Stimulated activated effector memory CD8-positive, alpha-beta T cell treated with anti-CD3 and anti-CD28 coated beads, Interleukin-12 subunit alpha, Interleukin-12 subunit beta, amount 100 ng/mL, for 72 hours (primary cell): ENCODE measurements around the gene TESK2.

Experiments used
- ATAC-seq: fragments of 150-1000 bp; cut with Tn5 transposase; 2 replicates; pipeline ENCODE4 v1.10.0; 2021
- DNase-seq, 2 donors: peaks; one replicate each; pipeline ENCODE4 v3.0.0; 2021 to 2022; ENCODE audit warnings: low spot score in 2 of 2
- H3K27ac Mint-ChIP-seq: one replicate; pipeline ENCODE4 v1.8.0; 2022; ENCODE audit warnings: mild to moderate bottlenecking, mixed read lengths
- H3K36me3 Mint-ChIP-seq: one replicate; pipeline ENCODE4 v1.8.0; 2022; ENCODE audit warnings: mild to moderate bottlenecking, mixed read lengths
- H3K4me1 Mint-ChIP-seq: one replicate; pipeline ENCODE4 v1.8.0; 2022; ENCODE audit warnings: mixed read lengths
- H3K4me3 Mint-ChIP-seq: one replicate; pipeline ENCODE4 v1.8.0; 2022; ENCODE audit warnings: mild to moderate bottlenecking, mixed read lengths
- H3K9me3 Mint-ChIP-seq: one replicate; pipeline ENCODE4 v1.8.0; 2022; ENCODE audit warnings: mixed read lengths

TESK2 gene

DNA sequence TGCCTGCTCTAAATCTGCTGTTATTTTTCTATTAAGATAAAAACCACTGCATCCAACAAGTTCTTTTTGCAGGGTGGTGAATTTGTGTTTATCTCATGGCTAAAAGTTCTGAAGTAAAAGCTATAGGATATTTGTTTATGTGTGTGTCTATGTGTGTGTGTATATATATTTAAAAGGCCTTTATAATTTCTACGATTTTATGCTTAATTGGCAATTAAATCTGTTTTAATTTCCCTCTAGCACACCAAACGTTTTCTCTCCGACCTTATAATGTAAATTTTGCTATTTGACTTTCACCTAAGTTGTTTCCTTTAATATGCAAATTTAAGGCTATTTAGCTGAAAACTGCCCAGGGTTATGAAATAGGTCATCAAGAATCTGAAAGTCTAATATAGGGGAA lies 184.1 kb downstream of the TESK2 start:
- DNase-seq (no peak), ATAC-seq (no peak)
- peaks cover 37% of the 10 kb centered on the region for H3K4me1 Mint-ChIP-seq
- H3K4me3 Mint-ChIP-seq, result peak overlapping the region; percentile 88
- H3K27ac Mint-ChIP-seq, result peak overlapping the region; percentile 83
- H3K9me3 Mint-ChIP-seq, result no peaks in the 10 kb centered on the region
- peaks cover 18% of the 10 kb centered on the region for H3K36me3 Mint-ChIP-seq

DNA sequence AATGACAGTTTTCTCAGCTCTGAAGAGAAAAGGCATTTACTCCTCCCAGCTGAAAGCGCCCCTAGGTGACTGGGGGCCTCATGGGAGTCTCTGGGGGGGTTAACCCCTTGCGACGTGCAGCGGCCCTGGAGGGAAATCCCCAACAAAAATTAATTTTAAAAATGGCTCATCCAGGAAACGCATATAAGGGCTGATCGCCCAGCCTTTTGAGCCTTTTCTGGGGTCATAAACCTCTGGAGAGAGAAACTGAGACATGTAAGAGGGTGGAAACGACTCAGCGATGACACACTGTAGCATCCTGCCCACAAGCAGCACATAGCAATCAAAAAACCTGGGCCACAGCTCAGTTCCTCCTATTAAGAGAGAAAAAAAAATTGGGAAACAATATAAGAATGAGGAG lies 184.6 kb downstream of the TESK2 start:
- Mint-ChIP-seq H3K4me3 (peak overlapping the region; percentile 88), H3K27ac (peak overlapping the region; percentile 83), H3K36me3 (peaks cover 18% of the 10 kb centered on the region), H3K4me1 (peaks cover 41% of the 10 kb centered on the region), H3K9me3 (no peaks in the 10 kb centered on the region)
- DNase-seq, result peak in 1 of 2 donors; percentile 64
- ATAC-seq, result peak; percentile 63

DNA sequence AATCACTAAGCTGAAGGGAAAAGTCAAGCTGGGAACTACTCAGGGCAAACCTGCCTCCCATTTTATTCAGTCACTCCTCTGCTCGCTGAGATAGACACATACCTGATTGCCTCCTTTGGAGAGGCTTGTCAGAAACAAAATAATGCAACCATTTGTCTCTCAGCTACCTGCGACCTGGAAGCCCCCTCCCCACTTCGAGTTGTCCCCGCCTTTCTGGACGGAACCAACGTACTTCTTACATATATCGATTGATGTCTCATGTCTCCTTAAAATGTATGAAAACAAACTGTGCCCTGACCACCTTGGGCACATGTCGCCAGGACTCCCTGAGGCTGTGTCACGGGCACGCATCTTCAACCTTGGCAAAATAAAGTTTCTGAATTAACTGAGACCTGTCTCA lies 185.7 kb downstream of the TESK2 start:
- peaks cover 46% of the 10 kb centered on the region for H3K4me1 Mint-ChIP-seq
- H3K36me3 Mint-ChIP-seq, result peaks cover 18% of the 10 kb centered on the region
- ATAC-seq (no peak), DNase-seq (no peak)
- H3K27ac Mint-ChIP-seq, result peak overlapping the region; percentile 95
- H3K9me3 Mint-ChIP-seq, result no peaks in the 10 kb centered on the region
- peak overlapping the region; percentile 88 for H3K4me3 Mint-ChIP-seq

DNA sequence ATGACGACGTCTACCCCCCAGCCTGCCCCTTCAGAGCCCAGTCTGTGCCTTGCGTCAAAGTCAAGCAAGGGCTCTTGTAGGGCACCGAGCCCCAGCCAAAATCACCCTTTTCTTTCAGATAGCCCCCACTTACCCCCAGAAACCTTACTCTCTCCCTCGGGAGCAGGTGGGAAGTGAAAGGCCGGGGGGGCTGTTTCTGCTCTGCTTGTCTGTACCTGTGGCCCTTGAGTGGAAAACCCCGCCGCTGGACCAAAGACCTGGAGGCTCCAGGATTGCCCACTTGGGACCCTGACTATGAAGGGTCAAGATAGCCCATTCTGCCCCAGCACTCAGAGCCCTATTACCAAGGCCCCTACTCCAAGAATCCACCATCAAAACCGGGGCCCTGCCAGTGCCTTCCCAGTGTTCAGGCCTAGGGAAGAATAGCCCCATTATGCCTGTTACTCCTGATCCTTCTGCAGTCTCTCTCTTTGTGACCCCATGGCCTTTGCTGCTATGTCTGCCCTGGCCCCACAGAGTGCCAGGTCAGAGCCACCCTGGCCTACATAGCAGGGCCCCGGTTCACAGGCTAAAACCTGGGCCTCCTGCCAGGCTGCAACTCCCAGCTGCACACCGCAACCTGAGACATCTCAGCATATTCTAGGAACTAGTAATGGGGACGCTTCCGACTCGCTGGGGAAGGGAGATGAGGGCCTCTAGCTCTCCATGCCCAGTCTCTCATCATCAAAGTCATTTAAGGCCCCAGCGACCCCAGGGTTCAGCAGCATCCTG lies 186.5 kb downstream of the TESK2 start:
- ATAC-seq (no peak), DNase-seq (no peak)
- peaks cover 47% of the 10 kb centered on the region for H3K4me1 Mint-ChIP-seq
- H3K27ac Mint-ChIP-seq, result peak overlapping the region; percentile 95
- H3K9me3 Mint-ChIP-seq, result no peaks in the 10 kb centered on the region
- H3K36me3 Mint-ChIP-seq, result peaks cover 18% of the 10 kb centered on the region
- H3K4me3 Mint-ChIP-seq, result peak overlapping the region; percentile 88

DNA sequence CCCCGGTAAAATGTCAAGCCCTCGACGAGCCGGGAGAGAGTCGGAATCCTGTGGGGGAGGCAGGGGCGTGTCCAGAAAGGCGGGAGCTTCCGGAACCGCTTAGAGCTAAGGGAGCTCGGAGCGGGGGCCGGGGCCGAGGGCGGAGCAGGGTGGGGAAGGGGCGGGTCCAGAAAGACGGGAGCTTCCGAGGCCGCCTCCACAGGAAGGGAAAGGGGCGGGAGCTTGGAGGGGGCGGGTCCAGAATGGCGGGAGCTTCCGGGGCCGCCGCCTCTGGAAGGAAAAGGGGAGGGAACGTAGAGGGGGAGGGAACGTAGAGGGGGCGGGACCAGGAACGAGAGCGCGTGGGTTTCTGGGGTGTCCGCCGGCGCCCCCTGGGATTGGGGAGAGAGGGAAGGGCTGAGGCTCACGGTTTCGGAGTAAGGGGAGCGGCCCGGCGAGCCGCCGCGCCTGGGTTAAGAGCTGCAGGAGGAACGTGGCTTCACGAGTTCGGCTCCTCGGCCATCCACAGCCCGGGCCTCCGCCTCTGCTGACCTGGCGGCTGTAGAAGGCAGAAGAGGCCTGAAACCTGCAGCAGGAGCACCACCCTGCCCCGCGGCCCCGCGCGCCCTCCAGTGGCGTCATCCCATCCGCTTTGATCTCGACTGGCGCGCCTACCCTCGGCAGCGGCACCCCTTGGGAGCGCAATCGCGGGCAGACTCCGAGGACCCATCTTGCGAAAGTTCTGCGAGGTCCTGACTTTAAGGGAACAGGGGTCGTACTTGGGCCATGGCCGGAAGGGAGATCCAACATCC lies 187.2 kb downstream of the TESK2 start:
- Mint-ChIP-seq H3K4me3 (peak overlapping the region; percentile 88), H3K9me3 (no peaks in the 10 kb centered on the region), H3K27ac (peak overlapping the region; percentile 95), H3K4me1 (peaks cover 47% of the 10 kb centered on the region), H3K36me3 (peaks cover 18% of the 10 kb centered on the region)
- ATAC-seq, result peak; percentile 89
- peak; percentile 90 to 96 for DNase-seq

DNA sequence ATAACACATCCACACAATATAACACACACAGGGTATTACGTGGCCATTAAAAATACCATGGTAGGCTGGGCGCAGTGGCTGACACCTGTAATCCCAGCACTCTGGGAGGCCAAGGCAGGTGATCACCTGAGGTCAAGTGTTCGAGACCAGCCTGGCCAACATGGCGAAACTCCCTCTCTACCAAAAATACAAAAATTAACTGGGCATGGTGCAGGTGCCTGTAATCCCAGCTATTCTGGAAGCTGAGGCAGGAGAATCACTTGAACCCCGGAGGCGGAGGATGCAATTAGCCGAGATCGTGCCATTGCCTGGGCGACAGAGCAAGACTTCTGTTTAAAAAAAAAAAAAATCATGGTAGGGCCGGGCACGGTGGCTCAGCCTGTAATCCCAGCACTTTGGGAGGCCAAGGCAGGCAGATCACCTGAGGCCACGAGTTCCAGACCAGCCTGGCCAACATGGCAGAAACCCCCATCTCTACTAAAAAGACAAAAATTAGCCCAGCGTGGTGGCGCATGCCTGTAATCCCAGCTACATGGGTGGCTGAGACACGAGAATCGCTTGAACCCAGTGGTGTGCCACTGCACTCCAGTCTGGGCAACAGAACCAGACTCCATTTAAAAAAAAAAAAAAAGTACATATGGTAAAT lies 188.3 kb downstream of the TESK2 start:
- H3K9me3 Mint-ChIP-seq, result no peaks in the 10 kb centered on the region
- H3K36me3 Mint-ChIP-seq, result peaks cover 18% of the 10 kb centered on the region
- H3K27ac Mint-ChIP-seq, result peak overlapping the region; percentile 95
- DNase-seq (no peak), ATAC-seq (no peak)
- peaks cover 47% of the 10 kb centered on the region for H3K4me1 Mint-ChIP-seq
- H3K4me3 Mint-ChIP-seq, result peak overlapping the region; percentile 88

DNA sequence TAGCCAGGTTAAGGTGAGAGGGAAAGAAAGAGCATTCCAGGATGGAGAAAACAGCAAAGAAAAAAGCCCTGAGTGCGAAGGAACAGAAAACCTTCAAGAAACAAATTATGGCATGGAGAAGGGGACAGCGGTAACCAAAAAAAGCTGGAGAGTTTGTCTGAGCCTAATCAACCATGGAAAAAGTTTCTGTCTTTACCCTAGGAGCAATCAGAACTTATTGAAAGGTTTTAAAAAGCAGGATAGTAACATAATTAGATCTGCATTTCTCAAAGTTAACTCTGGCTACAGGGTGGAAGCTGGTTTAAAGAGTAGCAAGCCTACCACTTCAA lies 190.3 kb downstream of the TESK2 start:
- DNase-seq (no peak), ATAC-seq (no peak)
- Mint-ChIP-seq H3K9me3 (no peaks in the 10 kb centered on the region), H3K27ac (no peak overlapping the region), H3K4me1 (peaks cover 32% of the 10 kb centered on the region), H3K4me3 (no peak overlapping the region), H3K36me3 (peaks cover 12% of the 10 kb centered on the region)

DNA sequence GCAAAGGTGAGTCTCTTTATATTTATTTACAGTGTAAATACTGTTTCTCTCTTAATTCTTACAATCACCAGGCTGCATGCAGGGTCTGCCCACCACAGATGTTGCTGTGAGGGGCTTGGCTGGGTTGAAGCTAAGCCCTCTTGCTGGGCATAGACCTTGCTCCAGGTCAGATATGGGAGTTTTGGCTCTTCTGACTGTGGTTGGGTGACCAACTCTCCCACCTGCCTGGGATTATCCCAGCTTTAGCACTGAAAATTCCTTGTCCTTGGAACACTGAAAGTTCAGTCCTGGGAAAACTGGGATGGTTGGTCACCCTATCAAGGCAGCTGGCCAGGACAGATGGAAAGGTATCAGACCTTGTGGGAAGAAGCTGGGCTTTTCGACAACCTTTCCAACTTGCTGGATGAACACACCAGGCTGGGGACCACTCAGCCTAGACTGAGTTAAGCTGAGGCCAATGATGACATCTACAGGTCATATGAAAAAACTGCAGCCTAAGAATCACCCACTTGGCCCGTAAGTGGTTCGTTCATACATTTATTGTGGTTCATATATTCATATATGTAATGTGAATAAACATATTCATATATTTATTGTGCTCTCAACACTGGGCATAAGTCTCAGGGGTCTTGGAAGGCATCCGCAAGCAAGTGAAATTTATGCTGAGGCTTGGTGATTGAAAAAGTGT lies 190.8 kb downstream of the TESK2 start:
- Mint-ChIP-seq H3K4me1 (peaks cover 27% of the 10 kb centered on the region), H3K9me3 (no peaks in the 10 kb centered on the region), H3K4me3 (no peak overlapping the region), H3K36me3 (peaks cover 12% of the 10 kb centered on the region), H3K27ac (no peak overlapping the region)
- ATAC-seq (peak; percentile 27), DNase-seq (peak in 1 of 2 donors; percentile 61)

DNA sequence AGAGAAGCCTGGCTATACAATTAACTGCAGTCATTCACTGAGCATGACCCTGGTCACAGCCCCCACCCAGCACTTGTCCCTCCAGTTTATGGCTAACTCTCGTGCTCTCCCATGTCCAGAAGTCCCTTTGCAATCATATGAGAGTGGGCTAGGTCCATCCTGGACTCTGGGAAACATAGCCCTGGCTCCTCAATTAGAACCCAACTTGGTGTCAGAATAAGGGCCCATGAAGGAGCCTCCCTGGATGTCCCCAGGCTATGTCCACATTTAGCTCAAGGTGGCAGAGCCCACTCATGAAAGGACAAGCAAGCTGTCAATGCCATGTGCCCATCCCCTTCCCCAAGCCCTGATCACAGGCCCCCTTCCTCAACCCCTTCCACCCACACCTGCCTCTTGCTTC lies 191.7 kb downstream of the TESK2 start:
- H3K4me3 Mint-ChIP-seq, result no peak overlapping the region
- peaks cover 12% of the 10 kb centered on the region for H3K36me3 Mint-ChIP-seq
- peaks cover 19% of the 10 kb centered on the region for H3K4me1 Mint-ChIP-seq
- H3K9me3 Mint-ChIP-seq, result no peaks in the 10 kb centered on the region
- H3K27ac Mint-ChIP-seq, result no peak overlapping the region
- ATAC-seq, result no peak
- DNase-seq, result no peak

DNA sequence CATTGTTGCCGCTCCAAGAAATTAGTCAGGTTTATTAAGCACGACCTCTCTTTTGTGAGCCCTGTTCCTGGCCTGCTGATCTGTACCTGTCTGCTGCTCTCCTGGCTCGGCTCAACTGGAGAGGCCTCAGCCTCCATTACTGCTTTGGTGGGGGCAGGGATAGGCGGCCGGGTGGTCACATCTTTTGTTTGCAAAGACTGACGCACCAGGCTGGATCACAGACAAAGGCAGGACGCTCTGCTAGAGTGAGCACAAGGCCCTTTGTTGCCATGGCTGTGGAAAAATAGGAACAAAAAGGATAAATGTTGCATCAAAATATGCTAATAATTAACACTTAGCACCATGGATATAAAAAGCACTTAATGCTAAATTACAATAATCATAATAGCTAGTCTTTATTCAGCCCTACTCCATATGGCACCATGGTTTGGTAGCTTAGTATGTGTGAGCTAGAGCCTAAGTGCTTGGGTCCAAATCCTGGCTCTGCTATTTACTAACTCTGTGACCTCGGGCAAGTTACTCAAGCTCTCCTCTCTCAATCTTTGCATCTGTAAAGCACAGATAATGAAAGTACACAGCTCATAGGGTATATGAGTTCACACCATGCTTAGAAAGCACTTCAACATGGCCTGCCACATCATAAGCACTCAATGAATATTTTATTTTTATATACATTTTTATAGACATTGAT lies 193.2 kb downstream of the TESK2 start:
- H3K4me1 Mint-ChIP-seq, result peaks cover 14% of the 10 kb centered on the region
- no peak overlapping the region for H3K4me3 Mint-ChIP-seq
- no peaks in the 10 kb centered on the region for H3K9me3 Mint-ChIP-seq
- DNase-seq (no peak), ATAC-seq (no peak)
- H3K36me3 Mint-ChIP-seq, result no peaks in the 10 kb centered on the region
- no peak overlapping the region for H3K27ac Mint-ChIP-seq
